GM23338 (cell line): ENCODE data around the gene BTBD9. TPM values are rescaled to one million over a fixed set of nuclear protein-coding genes. Genes with fewer than 3 reads are reported as not detected.

ENCODE experiments used
- ATAC-seq: fragments of 200-7000 bp; cut with Tn5 transposase; 3 replicates; pipeline ENCODE4 v1.9.1; 2020
- DNase-seq: peaks from one replicate; pipeline ENCODE4 v3.0.0-alpha.2; 2015; ENCODE audit warnings: low spot score
- H2AFZ ChIP-seq: fragments of 200-600 bp; sonication (generic); 2 replicates; pipeline ENCODE4 v1.8.0; 2016; ENCODE audit warnings: antibody characterized with exemption, mild to moderate bottlenecking, moderate library complexity
- H3F3A ChIP-seq: fragments of 200-600 bp; sonication (generic); replicated peaks from 2 replicates; pipeline ENCODE4 v1.8.0; 2017; ENCODE audit warnings: antibody characterized with exemption, mixed run types, low read depth
- H3K27ac ChIP-seq: fragments of 200-600 bp; sonication (generic); 2 replicates; pipeline ENCODE4 v1.6.1; 2016; ENCODE audit warnings: low read depth
- H3K27me3 ChIP-seq: fragments of 200-600 bp; sonication (generic); 2 replicates; pipeline ENCODE4 v1.8.0; 2016; ENCODE audit warnings: mild to moderate bottlenecking, mixed run types, moderate library complexity; ENCODE audit not compliant: insufficient read depth
- H3K36me3 ChIP-seq: fragments of 200-600 bp; sonication (generic); 2 replicates; pipeline ENCODE4 v1.8.0; 2016; ENCODE audit warnings: mild to moderate bottlenecking; ENCODE audit not compliant: insufficient read depth
- H3K4me1 ChIP-seq: fragments of 200-600 bp; sonication (generic); 2 replicates; pipeline ENCODE4 v1.8.0; 2016; ENCODE audit warnings: mild to moderate bottlenecking, moderate library complexity; ENCODE audit not compliant: insufficient read depth
- H3K4me2 ChIP-seq: fragments of 200-600 bp; sonication (generic); 2 replicates; pipeline ENCODE4 v1.7.1; 2017; ENCODE audit warnings: mixed run types
- H3K4me3 ChIP-seq: fragments of 200-600 bp; sonication (generic); 2 replicates; pipeline ENCODE4 v1.6.1; 2016; ENCODE audit warnings: mixed run types
- H3K79me2 ChIP-seq: fragments of 200-600 bp; sonication (generic); replicated peaks from 2 replicates; pipeline ENCODE4 v1.8.0; 2017; ENCODE audit warnings: mild to moderate bottlenecking; ENCODE audit not compliant: insufficient read depth
- H3K9me2 ChIP-seq: fragments of 200-600 bp; sonication (generic); 2 replicates; pipeline ENCODE4 v1.8.0; 2017; ENCODE audit not compliant: insufficient read depth
- H4K20me1 ChIP-seq: fragments of 200-600 bp; sonication (generic); replicated peaks from 2 replicates; pipeline ENCODE4 v1.8.0; 2017; ENCODE audit warnings: mild to moderate bottlenecking; ENCODE audit not compliant: insufficient read depth
- H3K27ac Mint-ChIP-seq: 2 replicates; pipeline ENCODE4 v1.8.0; 2020; ENCODE audit warnings: inconsistent platforms, mild to moderate bottlenecking, moderate library complexity, mixed read lengths
- H3K27me3 Mint-ChIP-seq: 3 replicates; pipeline ENCODE4 v1.8.0; 2022; ENCODE audit warnings: low read depth, mild to moderate bottlenecking, moderate library complexity, mixed read lengths, inconsistent platforms; ENCODE audit not compliant: insufficient read depth, poor library complexity
- H3K36me3 Mint-ChIP-seq: 3 replicates; pipeline ENCODE4 v1.8.0; 2021; ENCODE audit warnings: low read depth, mild to moderate bottlenecking, inconsistent platforms, moderate library complexity, mixed read lengths
- H3K4me1 Mint-ChIP-seq: 3 replicates; pipeline ENCODE4 v1.8.0; 2020; ENCODE audit warnings: mild to moderate bottlenecking, inconsistent platforms, mixed read lengths
- H3K4me3 Mint-ChIP-seq: 3 replicates; pipeline ENCODE4 v1.8.0; 2021; ENCODE audit warnings: moderate library complexity, mild to moderate bottlenecking, inconsistent platforms, mixed read lengths
- H3K9me3 Mint-ChIP-seq: 3 replicates; pipeline ENCODE4 v1.8.0; 2020; ENCODE audit warnings: moderate library complexity, mild to moderate bottlenecking, inconsistent platforms, mixed read lengths
- CREB1 ChIP-seq: fragments of 250-450 bp; sonication (Bioruptor Pico); IDR thresholded peaks from 2 replicates; pipeline ENCODE4 v1.5.0; 2020; ENCODE audit warnings: low read depth, mild to moderate bottlenecking, moderate library complexity
- ETS1 ChIP-seq: IDR thresholded peaks from 2 replicates; pipeline ENCODE4 v1.6.1; 2016; ENCODE audit warnings: antibody characterized with exemption
- EZH2phosphoT487 ChIP-seq: fragments of 200-600 bp; sonication (generic); IDR thresholded peaks from one replicate; pipeline ENCODE4 v1.8.1; 2018; ENCODE audit warnings: antibody characterized with exemption; ENCODE audit not compliant: unreplicated experiment
- JUNB ChIP-seq: IDR thresholded peaks from one replicate; pipeline ENCODE4 v1.6.1; 2016; ENCODE audit warnings: antibody characterized with exemption; ENCODE audit not compliant: unreplicated experiment
- NANOG ChIP-seq: IDR thresholded peaks from 2 replicates; pipeline ENCODE4 v1.6.1; 2016; ENCODE audit warnings: antibody characterized with exemption, borderline replicate concordance
- REST ChIP-seq: IDR thresholded peaks from one replicate; pipeline ENCODE4 v1.6.1; 2018; ENCODE audit warnings: antibody characterized with exemption; ENCODE audit not compliant: unreplicated experiment
- STAT1 ChIP-seq: IDR thresholded peaks from one replicate; pipeline ENCODE4 v1.6.1; 2016; ENCODE audit warnings: antibody characterized with exemption; ENCODE audit not compliant: unreplicated experiment
- ZNF114 ChIP-seq: fragments of 250-450 bp; sonication (Bioruptor Pico); IDR thresholded peaks from 2 replicates; pipeline ENCODE4 v1.5.0; 2020; ENCODE audit warnings: mild to moderate bottlenecking, moderate library complexity
- ZNF331 ChIP-seq: fragments of 250-450 bp; sonication (Bioruptor Pico); IDR thresholded peaks from 2 replicates; pipeline ENCODE4 v1.5.0; 2020; ENCODE audit warnings: low read depth, mild to moderate bottlenecking, moderate library complexity
- polyA plus RNA-seq: library from polyadenylated mRNA; unstranded; fragments of >200 nt; fragmentation: Nextera tagmentation; extraction: Ambion mirVana; gene quantifications from 2 replicates; pipeline ENCODE4 v1.2.1, GENCODE V29; 2016
- total RNA-seq: library from RNA; depleted of rRNA; stranded (reverse); fragments of >200 nt; shearing (Covaris generic); gene quantifications from 2 replicates; pipeline ENCODE4 v1.2.3, GENCODE V29; 2014
- TF ChIP-seq, protein P1 (sequence below): fragments of 250-450 bp; sonication (Bioruptor Pico); IDR thresholded peaks from 2 replicates; pipeline ENCODE4 v1.5.0; 2020; ENCODE audit warnings: mild to moderate bottlenecking, moderate library complexity

The BTBD9 gene
- total and polyA plus RNA-seq, 2 experiments from 2014 or later, result 4.2 to 5.3 TPM

DNA sequence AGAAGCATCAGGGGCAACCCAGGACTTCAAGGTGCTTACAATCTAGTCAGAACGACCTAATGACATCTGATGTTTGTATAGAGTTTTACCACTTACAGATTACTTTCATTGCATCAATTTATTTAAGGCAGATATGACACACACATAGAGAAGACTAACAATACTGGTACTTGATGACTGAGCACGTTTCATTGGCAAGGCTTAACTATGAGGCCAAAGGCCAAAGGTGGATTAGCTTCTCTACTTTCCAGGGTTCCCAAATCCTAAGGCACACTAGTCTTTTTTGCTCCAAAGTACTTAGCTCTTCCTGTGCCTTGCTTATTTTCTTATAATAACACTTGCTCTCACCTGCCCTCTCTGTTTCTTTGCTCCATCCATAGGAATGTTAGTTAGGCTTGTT is 414.0 kb downstream of the BTBD9 start:
- Mint-ChIP-seq H3K36me3 (no peaks in the 10 kb centered on the region), H3K27ac (no peak overlapping the region), H3K4me3 (no peak overlapping the region), H3K27me3 (no peaks in the 10 kb centered on the region), H3K9me3 (no peaks in the 10 kb centered on the region), H3K4me1 (peaks cover 13% of the 10 kb centered on the region; the same call in 2 of the 3 replicates)
- H3K9me2 ChIP-seq, result no peaks in the 10 kb centered on the region
- TF ChIP-seq, protein P1, sequence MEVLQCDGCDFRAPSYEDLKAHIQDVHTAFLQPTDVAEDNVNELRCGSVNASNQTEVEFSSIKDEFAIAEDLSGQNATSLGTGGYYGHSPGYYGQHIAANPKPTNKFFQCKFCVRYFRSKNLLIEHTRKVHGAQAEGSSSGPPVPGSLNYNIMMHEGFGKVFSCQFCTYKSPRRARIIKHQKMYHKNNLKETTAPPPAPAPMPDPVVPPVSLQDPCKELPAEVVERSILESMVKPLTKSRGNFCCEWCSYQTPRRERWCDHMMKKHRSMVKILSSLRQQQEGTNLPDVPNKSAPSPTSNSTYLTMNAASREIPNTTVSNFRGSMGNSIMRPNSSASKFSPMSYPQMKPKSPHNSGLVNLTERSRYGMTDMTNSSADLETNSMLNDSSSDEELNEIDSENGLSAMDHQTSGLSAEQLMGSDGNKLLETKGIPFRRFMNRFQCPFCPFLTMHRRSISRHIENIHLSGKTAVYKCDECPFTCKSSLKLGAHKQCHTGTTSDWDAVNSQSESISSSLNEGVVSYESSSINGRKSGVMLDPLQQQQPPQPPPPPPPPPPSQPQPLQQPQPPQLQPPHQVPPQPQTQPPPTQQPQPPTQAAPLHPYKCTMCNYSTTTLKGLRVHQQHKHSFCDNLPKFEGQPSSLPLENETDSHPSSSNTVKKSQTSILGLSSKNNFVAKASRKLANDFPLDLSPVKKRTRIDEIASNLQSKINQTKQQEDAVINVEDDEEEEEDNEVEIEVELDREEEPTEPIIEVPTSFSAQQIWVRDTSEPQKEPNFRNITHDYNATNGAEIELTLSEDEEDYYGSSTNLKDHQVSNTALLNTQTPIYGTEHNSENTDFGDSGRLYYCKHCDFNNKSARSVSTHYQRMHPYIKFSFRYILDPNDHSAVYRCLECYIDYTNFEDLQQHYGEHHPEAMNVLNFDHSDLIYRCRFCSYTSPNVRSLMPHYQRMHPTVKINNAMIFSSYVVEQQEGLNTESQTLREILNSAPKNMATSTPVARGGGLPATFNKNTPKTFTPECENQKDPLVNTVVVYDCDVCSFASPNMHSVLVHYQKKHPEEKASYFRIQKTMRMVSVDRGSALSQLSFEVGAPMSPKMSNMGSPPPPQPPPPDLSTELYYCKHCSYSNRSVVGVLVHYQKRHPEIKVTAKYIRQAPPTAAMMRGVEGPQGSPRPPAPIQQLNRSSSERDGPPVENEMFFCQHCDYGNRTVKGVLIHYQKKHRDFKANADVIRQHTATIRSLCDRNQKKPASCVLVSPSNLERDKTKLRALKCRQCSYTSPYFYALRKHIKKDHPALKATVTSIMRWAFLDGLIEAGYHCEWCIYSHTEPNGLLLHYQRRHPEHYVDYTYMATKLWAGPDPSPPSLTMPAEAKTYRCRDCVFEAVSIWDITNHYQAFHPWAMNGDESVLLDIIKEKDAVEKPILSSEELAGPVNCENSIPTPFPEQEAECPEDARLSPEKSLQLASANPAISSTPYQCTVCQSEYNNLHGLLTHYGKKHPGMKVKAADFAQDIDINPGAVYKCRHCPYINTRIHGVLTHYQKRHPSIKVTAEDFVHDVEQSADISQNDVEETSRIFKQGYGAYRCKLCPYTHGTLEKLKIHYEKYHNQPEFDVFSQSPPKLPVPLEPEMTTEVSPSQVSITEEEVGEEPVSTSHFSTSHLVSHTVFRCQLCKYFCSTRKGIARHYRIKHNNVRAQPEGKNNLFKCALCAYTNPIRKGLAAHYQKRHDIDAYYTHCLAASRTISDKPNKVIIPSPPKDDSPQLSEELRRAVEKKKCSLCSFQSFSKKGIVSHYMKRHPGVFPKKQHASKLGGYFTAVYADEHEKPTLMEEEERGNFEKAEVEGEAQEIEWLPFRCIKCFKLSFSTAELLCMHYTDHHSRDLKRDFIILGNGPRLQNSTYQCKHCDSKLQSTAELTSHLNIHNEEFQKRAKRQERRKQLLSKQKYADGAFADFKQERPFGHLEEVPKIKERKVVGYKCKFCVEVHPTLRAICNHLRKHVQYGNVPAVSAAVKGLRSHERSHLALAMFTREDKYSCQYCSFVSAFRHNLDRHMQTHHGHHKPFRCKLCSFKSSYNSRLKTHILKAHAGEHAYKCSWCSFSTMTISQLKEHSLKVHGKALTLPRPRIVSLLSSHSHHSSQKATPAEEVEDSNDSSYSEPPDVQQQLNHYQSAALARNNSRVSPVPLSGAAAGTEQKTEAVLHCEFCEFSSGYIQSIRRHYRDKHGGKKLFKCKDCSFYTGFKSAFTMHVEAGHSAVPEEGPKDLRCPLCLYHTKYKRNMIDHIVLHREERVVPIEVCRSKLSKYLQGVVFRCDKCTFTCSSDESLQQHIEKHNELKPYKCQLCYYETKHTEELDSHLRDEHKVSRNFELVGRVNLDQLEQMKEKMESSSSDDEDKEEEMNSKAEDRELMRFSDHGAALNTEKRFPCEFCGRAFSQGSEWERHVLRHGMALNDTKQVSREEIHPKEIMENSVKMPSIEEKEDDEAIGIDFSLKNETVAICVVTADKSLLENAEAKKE (CRISPR knock-in tag), result no peak
- DNase-seq (no peak), ATAC-seq (no peak)
- no peaks in the 10 kb centered on the region for H3K27me3 ChIP-seq
- H3K79me2 ChIP-seq, result no peaks in the 10 kb centered on the region
- H2AFZ ChIP-seq, result no peak overlapping the region
- no peak overlapping the region for H3K27ac ChIP-seq
- no peaks in the 10 kb centered on the region; the same call in 1 of the 2 replicates for H4K20me1 ChIP-seq
- H3K4me2 ChIP-seq, result no peak overlapping the region
- H3K4me3 ChIP-seq, result no peak overlapping the region
- no peaks in the 10 kb centered on the region for H3F3A ChIP-seq
- no peaks in the 10 kb centered on the region for H3K36me3 ChIP-seq
- H3K4me1 ChIP-seq, result peaks cover 1% of the 10 kb centered on the region; the same call in 1 of the 2 replicates

DNA sequence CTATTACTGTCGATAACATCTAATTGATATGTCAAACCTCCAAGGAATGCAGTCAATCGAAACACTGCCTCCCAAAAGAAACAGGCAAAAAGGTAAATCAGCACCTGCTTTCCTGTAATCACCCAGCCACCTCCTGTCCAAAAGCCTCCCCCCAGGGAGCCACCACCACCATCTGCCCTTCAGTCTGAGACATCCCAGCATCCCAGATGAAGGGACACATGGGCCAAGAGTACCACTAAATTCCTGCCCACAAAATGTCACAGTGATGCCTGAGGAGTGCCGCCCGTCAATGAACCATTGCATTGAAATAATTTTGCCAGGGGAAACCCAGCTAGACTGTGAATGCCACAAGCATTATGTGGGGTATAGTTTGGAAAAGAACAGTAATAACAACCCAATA is 418.5 kb downstream of the BTBD9 start:
- Histone ChIP-seq H3K27me3 (no peaks in the 10 kb centered on the region), H3F3A (no peaks in the 10 kb centered on the region), H4K20me1 (no peaks in the 10 kb centered on the region), H3K36me3 (no peaks in the 10 kb centered on the region), H3K4me1 (0 out of 2 replicates have a peak, but pooled peaks cover 4% of the 10 kb centered on the region), H3K4me3 (no peak overlapping the region), H3K4me2 (no peak overlapping the region), H3K9me2 (no peaks in the 10 kb centered on the region; the same call in 1 of the 2 replicates), H3K79me2 (no peaks in the 10 kb centered on the region), H3K27ac (no peak overlapping the region), H2AFZ (no peak overlapping the region)
- no peaks in the 10 kb centered on the region; the same call in 2 of the 3 replicates for H3K9me3 Mint-ChIP-seq
- peaks cover 2% of the 10 kb centered on the region for H3K27me3 Mint-ChIP-seq
- H3K27ac Mint-ChIP-seq, result no peak overlapping the region
- ATAC-seq (no peak), DNase-seq (no peak)
- peaks cover 9% of the 10 kb centered on the region for H3K4me1 Mint-ChIP-seq
- H3K36me3 Mint-ChIP-seq, result no peaks in the 10 kb centered on the region
- H3K4me3 Mint-ChIP-seq, result no peak overlapping the region
- no peak for TF ChIP-seq ZNF331 (CRISPR knock-in tag)
- TF ChIP-seq CREB1, result no peak
- no peak for TF ChIP-seq ZNF114
- no peak for TF ChIP-seq REST
- no peak for TF ChIP-seq EZH2phosphoT487
- no peak for TF ChIP-seq JUNB
- no peak for TF ChIP-seq ETS1
- no peak for TF ChIP-seq STAT1
- no peak for TF ChIP-seq NANOG
